ENCODE measurements around the gene GAMT.
"Not testable (repeated sequence)": the region's sequence is repeated elsewhere in the genome, so short reads cannot be mapped to it uniquely, and the experiment has no call there.

The GAMT gene

DNA sequence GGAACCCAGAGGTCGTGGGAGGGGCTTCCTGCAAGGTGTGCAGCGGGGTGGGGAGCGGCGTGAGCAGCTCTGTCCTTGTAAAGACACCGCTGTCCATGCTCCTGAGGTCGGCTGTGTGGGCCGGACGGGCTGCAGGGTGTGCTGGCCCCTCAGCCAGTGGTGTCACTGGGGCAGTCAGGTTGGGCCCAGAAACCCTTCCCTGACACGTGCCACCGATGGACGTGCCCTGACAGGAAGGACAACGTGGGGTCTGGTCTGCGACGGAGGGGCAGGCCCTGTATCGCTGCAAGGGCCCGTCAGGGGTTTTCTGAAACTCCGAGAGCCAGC, 32.7 kb upstream of the GAMT start:
- DNase-seq (ENCODE audit: low read depth in 2 of 3, low spot score in 1 of 3): no peak

DNA sequence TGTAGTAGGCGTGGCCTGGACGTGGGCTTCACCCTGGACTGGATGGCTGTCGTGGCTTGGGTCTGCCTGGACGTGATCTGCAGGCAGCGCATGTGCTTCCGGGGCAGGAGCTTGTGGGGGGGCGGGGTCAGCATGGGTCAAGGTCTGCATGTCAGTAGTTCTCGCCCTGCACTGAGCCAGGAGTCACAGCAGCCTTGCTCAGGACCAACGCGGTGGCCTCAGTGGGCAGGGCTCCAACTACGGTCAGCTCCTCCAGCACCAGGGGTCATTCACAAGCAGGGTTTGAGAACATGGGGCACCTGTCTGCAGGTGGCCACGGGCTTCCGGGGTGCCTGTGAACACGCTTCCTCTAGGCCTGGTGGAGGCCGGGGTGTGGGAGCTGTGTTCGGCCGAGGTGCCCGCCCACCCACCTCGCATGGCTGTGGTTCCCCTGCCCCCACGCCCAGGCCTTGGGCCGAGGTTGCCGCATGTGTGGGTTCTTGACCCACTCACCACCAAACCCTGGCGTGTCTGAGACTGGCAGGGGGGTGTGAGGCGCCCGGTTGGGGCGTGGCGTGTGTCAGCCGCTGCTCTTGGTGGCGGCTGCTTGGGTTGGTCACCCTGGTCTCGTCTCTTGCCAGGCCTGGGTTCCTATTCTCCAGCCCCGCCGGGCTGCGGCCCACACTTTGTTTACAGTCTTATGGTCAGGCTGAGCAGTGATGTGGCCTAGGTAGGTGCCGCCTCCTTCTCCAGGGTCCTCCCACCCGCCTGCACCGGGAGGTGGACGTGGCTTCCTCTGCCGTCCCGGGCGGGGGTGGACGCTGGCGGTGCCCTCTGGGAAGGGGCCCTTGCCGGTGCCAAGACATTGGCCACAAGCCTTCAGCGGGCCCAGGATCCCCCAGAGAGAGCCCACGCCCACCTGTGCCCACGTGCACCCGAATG, 32.0 kb upstream of the GAMT start:
- DNase-seq (ENCODE audit: low read depth in 2 of 3, low spot score in 1 of 3): no peak

DNA sequence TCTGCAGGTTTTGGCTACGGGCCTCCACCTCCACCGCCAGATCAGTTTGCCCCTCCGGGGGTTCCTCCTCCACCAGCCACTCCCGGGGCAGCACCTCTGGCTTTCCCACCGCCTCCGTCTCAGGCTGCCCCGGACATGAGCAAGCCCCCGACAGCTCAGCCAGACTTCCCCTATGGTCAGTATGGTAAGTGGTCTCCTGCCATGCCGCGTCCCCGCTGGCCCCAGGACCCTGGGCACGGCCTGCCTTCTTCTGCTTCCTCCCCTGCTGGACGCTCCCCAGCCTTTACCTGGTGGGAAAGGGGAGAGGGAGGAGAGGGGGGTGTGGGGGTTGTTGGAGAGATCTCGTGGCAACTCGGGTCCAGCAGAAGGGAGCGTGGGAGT, 31.2 kb upstream of the GAMT start:
- DNase-seq (ENCODE audit: low read depth in 2 of 3, low spot score in 1 of 3): no peak

DNA sequence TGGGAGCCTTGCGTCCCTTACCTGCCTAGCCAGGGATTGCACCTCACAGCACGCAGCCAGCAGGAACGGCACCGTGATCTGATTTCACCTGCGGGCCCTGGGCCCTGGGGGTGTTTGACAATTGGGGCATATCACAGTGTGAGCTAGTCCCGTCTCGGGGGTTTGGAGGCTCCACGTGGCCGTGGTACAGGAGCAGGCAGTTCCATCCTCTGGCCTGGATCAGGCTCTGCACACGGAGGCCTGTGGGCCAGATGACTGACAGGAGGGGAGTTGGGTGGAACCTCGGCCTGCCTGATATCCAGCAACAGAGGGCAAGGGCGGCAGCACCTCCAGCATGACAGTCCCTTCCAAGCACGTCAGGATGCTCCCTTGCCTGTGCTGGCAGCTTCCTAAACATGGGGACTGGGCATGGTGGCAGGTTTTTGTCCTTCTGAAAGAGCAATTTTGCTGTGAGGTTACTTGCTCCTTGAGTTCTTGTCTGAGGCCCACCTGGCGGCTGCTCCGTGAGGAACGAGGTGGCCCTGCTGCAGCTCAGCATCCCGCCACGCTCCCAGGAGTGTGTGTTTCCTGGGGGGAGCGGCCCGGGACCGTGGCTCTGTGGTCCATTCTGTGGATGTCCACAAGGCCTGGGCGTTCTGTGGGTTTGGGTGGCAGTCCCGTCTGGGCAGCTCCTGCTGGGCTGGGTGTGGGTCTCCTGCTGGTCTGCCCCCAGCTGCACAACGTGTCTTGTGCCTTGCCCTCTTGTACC, 30.6 kb upstream of the GAMT start:
- no peak for DNase-seq (ENCODE audit: low read depth in 2 of 3, low spot score in 1 of 3)

DNA sequence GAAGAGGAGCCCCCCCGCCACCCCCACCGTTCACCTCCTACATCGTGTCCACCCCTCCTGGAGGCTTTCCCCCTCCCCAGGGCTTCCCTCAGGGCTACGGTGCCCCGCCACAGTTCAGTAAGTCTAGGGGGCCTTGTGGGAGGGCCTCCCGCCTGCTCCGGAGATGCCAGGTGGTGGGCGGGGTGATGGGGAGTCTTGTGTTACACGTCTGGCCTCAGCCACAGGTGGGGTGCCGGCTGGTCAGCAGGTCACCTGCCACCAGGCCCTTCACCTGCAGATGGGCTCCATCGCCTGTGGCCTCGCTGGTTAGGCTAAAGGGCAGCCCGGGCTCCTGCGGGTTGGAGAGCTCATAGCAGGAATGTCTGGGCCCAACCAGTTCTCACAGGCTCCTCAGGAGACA, 28.9 kb upstream of the GAMT start:
- DNase-seq (ENCODE audit: low read depth in 2 of 3, low spot score in 1 of 3): no peak

DNA sequence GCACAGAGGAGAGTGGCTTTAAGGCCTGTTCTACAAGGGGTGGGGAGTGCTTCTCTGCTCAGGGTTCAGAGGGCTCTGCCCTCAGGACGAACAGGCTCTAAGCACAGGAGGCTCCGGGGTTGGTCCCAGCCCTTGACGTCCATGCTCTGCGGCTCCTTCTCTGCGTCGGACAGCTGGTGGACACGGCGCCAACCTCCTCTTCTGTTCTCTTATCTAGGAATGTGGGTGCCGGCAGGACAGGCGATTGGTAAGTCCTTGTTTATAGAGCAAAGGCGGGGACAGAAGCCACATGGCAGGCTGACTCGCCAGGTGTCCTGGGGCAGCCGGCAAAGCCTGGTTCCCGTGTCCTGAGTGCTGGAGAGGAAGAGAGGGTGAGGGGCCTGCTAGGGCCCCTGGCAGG, 28.4 kb upstream of the GAMT start:
- DNase-seq (ENCODE audit: low read depth in 2 of 3, low spot score in 1 of 3): no peak

DNA sequence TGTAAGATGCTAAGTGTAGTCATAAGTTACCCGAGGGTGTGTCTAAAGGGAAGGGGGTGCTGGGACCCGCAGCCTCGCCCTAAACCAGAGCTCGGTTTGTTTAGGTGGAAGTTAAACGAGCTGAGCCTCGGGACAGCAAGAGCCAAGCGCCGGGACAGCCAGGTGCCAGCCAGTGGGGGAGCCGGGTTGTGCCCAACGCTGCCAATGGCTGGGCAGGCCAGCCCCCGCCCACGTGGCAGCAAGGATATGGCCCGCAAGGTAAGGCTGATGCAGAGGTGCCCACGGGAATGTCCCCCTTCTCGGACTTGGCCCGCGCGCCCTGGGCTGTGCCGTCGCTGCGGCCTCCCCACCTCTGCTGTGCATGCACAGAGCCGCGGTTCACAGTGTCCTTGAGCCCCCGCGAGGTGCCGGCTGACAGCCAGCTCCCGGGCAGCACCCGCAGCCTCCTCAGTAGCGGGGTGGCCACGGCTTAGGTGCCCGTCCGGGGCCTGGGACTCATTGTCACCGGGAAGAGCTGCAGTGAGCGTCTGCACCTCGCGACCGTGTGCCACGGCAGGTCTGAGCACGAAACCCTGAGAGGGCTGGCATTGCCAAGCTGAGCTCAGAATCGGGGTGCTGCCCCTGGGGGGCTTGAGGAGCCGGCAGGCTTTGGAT, 27.5 kb upstream of the GAMT start:
- no peak for DNase-seq (ENCODE audit: low read depth in 2 of 3, low spot score in 1 of 3)

DNA sequence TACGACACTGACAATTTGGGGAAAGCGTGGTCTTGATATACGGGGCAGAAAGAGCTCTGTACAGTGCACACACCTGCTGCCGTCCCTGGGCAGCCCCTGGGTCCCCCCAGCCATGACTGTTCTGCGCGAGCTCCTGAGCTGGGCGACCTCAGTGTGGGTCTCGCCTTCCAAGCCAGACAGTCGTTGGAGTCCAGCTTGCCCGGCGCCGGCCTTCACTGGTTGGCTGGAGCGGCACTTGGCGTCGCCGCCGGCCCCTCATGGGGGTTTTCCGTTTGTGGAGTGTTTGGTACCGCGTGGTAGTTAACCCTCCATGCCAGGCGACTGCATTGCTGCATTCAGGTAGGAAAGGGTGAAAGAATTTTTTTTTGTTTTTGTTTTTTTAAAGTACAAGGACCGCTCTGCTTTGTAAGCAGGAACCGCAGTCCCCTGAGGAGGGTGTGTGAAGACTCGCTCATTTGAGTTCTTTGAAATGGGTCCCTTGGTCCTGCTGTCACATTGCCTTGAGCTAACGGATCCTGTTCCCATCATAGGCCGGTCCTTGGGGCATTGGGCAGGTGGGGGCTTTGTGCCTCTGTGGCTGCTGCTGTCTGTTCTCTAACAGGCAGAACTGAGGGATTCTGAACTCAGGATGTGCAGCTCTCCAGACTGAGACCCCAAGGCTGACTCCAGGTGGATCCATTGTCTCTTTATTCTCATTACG, 26.0 kb upstream of the GAMT start:
- no peak for DNase-seq (ENCODE audit: low read depth in 2 of 3, low spot score in 1 of 3)

DNA sequence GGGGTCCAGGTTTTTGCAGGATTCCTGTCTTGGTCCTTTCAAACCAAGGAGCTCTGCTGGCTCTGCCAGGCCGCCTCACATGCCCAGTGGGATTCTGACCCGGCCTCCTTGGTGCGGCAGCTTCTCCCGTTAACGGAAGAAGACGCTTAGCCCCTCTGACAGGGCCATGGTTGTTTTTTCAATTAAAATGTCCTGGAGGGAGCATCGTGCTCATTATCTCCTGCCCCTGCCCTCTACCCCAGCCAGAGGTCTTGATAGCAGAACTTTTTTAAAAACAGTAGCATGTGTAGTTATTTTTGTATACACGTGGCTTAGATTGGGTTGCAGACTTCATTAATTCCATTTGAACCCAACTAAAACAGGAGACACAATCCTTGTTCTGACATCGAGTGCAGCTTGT, 25.4 kb upstream of the GAMT start:
- DNase-seq (ENCODE audit: low read depth in 2 of 3, low spot score in 1 of 3): no peak

DNA sequence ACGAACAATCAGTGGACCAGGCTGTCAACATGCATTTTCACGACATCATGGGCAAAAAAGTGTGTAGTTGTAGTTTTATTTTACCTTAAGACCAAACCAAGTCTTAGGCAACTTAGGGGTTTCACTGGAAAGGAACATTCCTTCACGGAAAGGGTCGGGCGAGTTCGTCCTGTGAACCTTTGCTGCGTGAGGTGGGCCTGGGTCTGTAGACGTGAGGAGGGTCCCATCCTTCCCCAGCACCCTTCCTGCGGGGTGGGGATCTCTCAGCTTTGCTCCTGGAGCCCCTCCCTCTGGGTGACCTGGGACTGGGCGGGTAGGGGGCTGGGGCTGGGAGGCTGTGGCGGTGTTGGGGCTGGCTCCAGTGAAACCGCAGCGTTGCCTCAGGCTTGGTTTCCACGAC, 24.6 kb upstream of the GAMT start:
- no peak for DNase-seq (ENCODE audit: low read depth in 2 of 3, low spot score in 1 of 3)

DNA sequence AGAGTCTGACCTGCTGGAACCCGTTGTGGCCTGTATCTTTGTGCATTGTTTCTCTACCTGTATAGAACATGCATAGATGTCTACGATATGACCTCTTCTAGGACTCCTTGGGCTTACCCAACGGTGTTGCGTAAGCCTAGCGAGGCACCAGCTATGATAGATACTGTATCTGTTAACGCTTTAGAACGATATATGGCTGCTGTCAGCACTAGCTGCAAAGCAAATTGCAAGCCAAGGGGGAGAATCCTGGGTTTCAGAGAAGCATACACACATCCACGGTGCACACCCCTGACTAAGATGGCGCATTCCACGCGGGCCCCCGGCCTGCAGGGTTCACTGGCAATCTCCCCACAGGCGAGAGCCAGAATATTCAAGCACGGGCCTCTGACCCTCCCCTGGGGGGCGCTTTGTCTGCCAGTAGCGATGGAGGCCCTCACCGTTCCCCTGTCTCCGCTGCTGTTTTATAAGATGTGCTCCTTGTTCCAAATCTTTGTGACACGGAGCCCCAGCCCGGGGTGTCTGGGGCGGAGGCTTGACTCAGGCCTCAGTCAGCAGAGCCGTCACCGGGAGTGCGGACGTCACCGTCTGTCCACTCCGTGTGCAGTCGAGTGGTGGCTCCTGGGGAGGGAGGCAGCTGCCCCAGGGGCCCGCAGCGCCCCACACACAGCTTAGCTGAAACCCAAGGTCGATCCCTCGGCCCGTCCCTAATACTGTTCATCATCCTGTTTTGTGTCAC, 23.9 kb upstream of the GAMT start:
- DNase-seq (ENCODE audit: low read depth in 2 of 3, low spot score in 1 of 3): no peak

DNA sequence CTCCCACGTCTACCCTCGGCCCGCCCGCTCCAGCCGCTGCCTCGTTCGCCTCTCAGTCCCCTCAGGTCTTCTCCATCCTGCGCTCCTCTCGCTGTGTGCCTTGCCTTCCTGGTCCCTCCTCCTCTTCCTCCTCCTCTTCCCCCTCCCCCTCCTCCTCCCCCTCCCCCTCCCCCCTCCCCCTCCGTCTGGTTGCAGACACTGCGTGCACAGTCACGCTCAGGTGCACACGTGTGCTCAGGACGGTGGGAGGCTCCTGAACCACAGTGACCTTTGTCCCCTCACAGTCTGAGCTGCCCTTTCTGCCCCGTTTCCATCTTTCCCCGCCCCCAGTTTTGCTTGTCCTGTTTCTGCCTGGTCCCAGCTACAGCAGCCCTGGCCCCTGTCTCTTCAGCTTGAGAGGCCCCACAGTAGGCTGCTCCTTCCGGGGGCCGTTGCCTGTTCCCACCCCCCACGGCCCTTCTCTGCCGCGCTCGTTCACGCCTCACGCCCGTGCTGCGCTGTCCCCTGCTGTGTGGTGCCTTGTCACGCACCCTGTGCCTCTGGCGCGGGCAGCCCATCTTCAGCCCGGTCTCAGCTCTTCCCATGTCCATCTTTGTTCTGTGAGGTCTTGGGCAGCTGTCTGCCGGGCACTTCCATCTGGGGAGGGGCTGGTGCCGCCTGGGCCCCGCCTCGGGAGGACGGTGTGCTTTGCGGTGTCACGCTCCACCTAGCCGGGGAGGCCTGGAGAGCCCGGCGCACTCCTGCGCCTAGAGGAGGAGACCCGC, 23.0 kb upstream of the GAMT start:
- no peak for DNase-seq (ENCODE audit: low read depth in 2 of 3, low spot score in 1 of 3)

DNA sequence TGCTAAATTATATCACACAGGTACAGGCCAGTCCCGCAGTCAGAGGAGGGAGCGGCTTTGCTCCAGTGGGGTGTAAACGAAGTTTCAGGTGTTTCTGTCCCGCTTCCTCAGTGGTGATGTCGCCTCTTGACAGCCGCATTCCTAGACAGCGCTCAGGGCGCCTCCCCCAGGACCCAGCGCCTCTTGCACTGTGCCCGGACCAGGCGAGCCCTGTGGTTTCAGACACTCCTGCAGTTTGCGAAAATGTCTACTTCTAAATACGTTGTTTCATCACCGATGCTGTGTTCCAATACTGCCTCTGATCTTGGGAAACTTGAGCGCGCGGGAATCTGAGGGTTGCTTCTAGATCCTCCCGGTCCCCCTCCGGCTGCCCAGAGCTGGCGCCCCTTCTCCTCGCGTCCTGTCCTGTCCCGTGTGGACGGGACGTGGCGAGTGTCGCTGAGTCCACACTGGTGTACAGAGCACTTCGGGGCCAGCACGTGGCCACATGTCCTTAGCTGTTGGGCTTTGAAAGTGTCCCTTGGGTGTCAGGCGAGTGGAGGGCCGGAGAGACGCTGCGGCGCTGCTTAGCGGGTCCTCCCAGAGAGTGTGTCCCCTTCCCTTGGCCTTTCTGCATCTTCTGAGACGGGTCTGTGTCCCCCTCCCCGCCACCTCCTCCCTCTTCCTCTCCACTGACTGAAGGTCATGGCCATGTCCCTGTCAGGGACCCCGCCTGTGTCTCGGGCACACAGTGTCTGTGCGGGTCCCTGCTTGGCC, 22.3 kb upstream of the GAMT start:
- DNase-seq (ENCODE audit: low read depth in 2 of 3, low spot score in 1 of 3): no peak

DNA sequence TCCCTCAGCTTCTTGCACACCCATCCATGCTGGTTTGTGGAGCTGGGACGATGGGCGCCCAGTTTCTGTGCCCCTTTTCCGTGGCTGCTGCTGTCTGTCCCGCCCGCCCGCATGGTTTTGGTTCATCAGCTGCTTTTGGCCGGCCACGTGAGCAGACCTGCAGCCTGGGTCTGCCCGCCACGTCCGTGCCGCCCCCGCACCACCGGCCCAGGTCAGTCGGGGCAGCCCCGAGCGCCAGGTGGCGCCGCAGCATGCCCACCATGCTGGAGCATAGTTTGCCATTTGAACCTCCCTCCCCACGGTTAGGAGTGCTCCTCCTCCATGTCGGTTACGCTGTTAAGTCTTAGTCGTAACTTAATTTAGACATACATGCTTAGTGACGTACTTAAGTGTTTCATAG, 21.6 kb upstream of the GAMT start:
- DNase-seq (ENCODE audit: low read depth in 2 of 3, low spot score in 1 of 3): no peak

DNA sequence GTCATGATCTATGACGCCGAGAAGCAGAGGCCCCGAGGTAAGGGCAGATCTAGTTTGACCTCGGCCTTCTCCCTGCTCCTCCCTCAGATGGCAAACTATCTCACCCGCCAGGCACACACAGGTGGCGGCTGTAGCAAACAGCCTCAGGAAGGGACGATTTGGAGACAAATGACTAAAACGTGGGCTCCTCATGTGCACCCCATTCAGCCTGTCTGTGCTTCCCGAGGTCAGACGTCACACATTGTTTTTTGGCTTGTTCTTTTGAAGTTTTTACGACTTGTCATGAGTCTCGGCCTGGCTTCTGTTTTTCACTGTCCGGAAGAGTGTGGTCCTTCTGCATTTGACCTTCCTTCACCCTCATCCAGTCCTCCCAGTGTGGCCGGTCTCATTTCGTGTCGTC, 21.0 kb upstream of the GAMT start:
- DNase-seq (ENCODE audit: low read depth in 2 of 3, low spot score in 1 of 3): no peak

DNA sequence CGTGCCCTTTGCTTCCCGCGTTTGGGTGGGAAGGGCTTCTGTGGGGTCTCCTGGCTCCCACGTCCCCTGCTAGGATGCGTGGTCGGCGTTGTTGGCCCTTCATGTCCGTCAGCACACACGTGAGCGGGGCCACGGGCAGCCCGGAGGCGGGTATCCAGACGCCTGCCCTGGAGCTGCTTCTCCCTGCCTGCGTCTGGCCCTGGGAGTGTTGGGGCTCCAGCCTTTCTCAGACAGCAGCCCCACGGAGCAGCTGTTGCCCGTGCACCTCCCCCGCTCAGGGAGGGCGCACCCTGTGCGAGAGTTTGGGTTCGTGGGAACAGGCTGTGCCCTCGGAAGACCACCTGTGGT, 20.6 kb upstream of the GAMT start:
- DNase-seq (ENCODE audit: low read depth in 2 of 3, low spot score in 1 of 3): no peak

DNA sequence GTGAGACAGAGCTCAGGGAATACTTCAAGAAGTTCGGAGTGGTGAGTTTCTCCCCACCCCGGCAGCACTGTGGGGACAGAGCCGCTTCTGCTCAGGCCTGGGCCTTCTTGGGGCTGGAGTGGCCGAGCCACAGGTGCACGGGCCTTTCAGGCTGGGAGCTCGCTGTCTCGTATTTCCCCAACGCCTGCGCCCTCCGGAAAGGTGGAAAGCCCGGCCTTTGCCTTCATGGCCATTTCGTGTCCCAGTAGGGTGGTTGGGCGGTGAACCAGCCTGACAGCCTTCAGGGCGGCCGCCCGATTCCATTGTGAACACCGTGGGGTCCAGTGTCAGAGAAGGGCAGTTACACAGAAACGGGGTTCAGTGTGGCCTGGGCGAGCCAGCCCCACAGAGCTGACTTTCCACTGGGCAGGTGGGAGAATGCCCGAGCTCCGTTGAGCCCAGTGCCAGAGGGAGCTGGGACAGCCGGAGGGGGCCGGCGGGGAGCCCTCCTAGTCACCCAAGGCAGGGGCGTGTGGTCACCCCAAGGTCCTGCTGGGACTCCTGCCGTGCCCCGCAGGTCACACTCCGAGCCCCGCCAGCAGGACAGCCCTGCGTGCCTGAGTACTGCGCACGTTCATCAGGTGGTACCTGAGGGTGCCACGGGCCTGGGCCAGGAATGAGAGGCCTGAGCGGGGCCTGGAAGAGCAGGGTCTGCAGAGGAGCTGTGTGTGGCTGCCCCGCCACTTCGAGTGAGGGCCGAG, 20.0 kb upstream of the GAMT start:
- DNase-seq (ENCODE audit: low read depth in 2 of 3, low spot score in 1 of 3): no peak

DNA sequence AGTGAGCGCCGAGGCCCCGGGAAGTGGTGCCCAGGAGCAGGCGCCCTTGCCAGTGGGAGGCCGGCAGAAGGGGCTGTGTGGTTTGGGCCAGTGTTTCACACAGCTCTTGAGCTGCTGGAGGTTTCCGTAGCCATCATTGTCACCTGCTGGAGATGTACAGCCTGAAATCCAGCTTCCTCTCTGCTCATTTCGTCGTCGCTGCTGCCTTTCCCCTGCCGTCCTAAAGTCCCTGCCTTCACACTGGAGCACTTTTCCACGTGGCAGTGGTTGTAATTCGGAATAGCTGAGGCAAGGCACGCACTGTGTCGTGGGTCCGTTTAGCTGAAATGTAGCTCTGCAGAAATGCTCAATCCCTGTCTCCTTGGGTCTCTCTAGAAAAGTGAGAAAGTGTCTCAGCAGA, 19.2 kb upstream of the GAMT start:
- no peak for DNase-seq (ENCODE audit: low read depth in 2 of 3, low spot score in 1 of 3)

DNA sequence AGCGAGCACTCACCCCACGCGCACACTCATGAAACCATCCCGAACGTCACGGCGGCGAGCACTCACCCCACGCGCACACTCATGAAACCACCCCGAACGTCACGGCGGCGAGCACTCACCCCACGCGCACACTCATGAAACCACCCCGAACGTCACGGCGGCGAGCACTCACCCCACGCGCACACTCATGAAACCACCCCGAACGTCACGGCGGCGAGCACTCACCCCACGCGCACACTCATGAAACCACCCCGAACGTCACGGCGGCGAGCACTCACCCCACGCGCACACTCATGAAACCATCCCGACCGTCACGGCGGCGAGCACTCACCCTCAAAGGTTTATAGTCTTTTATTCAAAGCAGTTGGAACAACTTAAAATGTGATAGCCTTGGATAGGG, 18.7 kb upstream of the GAMT start:
- DNase-seq (ENCODE audit: low read depth in 2 of 3, low spot score in 1 of 3): not testable (repeated sequence)

All from stimulated activated CD4-positive, alpha-beta T cell treated with anti-CD3 and anti-CD28 coated beads, Interleukin-12 subunit alpha, Interleukin-12 subunit beta, amount 100 ng/mL, for 48 hours (primary cell).